ENCODE data around the gene NAA10. TPM values are rescaled to one million over a fixed set of nuclear protein-coding genes. Genes with fewer than 3 reads are reported as not detected.

The NAA10 gene
- total RNA-seq, 1 donor from 2014 or later, result 94.4 TPM

- intact Hi-C loops (cut with micrococcal nuclease), result no loop called here
Measured at GRCh38 chrX:153930011-153930910, 4.6 kb downstream of the NAA10 start.

GRCh38 chrX:153929576-153929975 is 5.3 kb downstream of the NAA10 start:
- intact Hi-C loops (cut with micrococcal nuclease), result no loop called here

GRCh38 chrX:153928846-153929245 is 6.0 kb downstream of the NAA10 start:
- intact Hi-C loops (cut with micrococcal nuclease), result loop anchor here (1.0 kb wide), 4 partner anchors 18 to 618 kb away; partner anchors contain the start of genes HCFC1, IDH3G, IKBKG and SSR4

- intact Hi-C loops (cut with micrococcal nuclease), result loop anchor here (1.0 kb wide), 4 partner anchors 19 to 619 kb away; partner anchors contain the start of genes HCFC1, IDH3G, IKBKG and SSR4
Measured at GRCh38 chrX:153927922-153928760, 6.7 kb downstream of the NAA10 start.

- intact Hi-C loops (cut with micrococcal nuclease), result no loop called here
Measured at GRCh38 chrX:153927672-153927921, 7.2 kb downstream of the NAA10 start.

GRCh38 chrX:153926858-153927671 is 7.8 kb downstream of the NAA10 start:
- intact Hi-C loops (cut with micrococcal nuclease), result loop anchor here (1.0 kb wide), 1 partner anchor 203 kb away; the partner anchor contains the start of genes ABCD1 and BCAP31

- intact Hi-C loops (cut with micrococcal nuclease), result loop anchor here (1.0 kb wide), 1 partner anchor 202 kb away; the partner anchor contains the start of genes ABCD1 and BCAP31
Measured at GRCh38 chrX:153926552-153926857, 8.3 kb downstream of the NAA10 start.

GRCh38 chrX:153925739-153926551 is 8.9 kb downstream of the NAA10 start, which contains the start of gene ARHGAP4:
TSS of gene ARHGAP4 (minus strand) at chrX:153926264. CDS start at chrX:153926202, 62 bp downstream.
- intact Hi-C loops (cut with micrococcal nuclease), result loop anchor here (1.0 to 2.0 kb wide), 2 partner anchors 21 to 202 kb away; partner anchors contain the start of genes ABCD1 and BCAP31

GRCh38 chrX:153925387-153925738 is 9.5 kb downstream of the NAA10 start:
- intact Hi-C loops (cut with micrococcal nuclease), result loop anchor here (2.0 kb wide), 1 partner anchor 21 kb away; no protein-coding TSS in a partner anchor

- intact Hi-C loops (cut with micrococcal nuclease), result loop anchor here (2.0 kb wide), 1 partner anchor 22 kb away; no protein-coding TSS in a partner anchor
Measured at GRCh38 chrX:153924149-153924861, 10.5 kb downstream of the NAA10 start.

- intact Hi-C loops (cut with micrococcal nuclease), result no loop called here
Measured at GRCh38 chrX:153922932-153923857, 11.6 kb downstream of the NAA10 start.

GRCh38 chrX:153921511-153922446 is 13.1 kb downstream of the NAA10 start:
- intact Hi-C loops (cut with micrococcal nuclease), result no loop called here

- intact Hi-C loops (cut with micrococcal nuclease), result no loop called here
Measured at GRCh38 chrX:153921070-153921469, 13.8 kb downstream of the NAA10 start.

- intact Hi-C loops (cut with micrococcal nuclease), result no loop called here
Measured at GRCh38 chrX:153920546-153920945, 14.3 kb downstream of the NAA10 start.

GRCh38 chrX:153919281-153919680 is 15.6 kb downstream of the NAA10 start:
- intact Hi-C loops (cut with micrococcal nuclease), result no loop called here

- intact Hi-C loops (cut with micrococcal nuclease), result no loop called here
Measured at GRCh38 chrX:153917869-153918268, 17.0 kb downstream of the NAA10 start.

GRCh38 chrX:153913701-153914100 is 21.1 kb downstream of the NAA10 start:
- intact Hi-C loops (cut with micrococcal nuclease), result no loop called here

Measured in T-helper 2 cell treated with Interferon-gamma antibody and Interleukin-4, amounts not matched to agents 100 ng/mL and 5 ng/mL, for 36 hours (primary cell).